ENCODE results near the gene TMEM80. TPM values are rescaled to one million over a fixed set of nuclear protein-coding genes. Genes with fewer than 3 reads are reported as not detected.
"Not testable (repeated sequence)": the region's sequence is repeated elsewhere in the genome, so short reads cannot be mapped to it uniquely, and the experiment has no call there.

The TMEM80 gene
- total and polyA plus RNA-seq, 5 experiments from 2014 or later = 22.2 to 49.2 (median 44.6) TPM

- DNase-seq = peak in 1 of 10 donors; percentile 55
- POLR2A ChIA-PET = interaction anchor here (0.9 kb wide), 1 partner anchor 70 kb away, joined by 4 read pairs; no protein-coding TSS in a partner anchor
- Mint-ChIP-seq H3K4me1 (peaks cover 9 to 24% (median 12%) of the 10 kb centered on the region in 4 donors), H3K27me3 (no peaks in the 10 kb centered on the region), H3K27ac (peak overlapping the region in 5 of 10 donors; percentile 33 to 80 (median 66)), H3K4me3 (no peak overlapping the region), H3K9me3 (no peaks in the 10 kb centered on the region), H3K36me3 (peaks cover 18 to 64% (median 54%) of the 10 kb centered on the region in 3 donors)
- no peak for ATAC-seq
Measured at GRCh38 chr11:686451-687243, 9.0 kb upstream of the TMEM80 start.

GRCh38 chr11:687751-688150 is 7.9 kb upstream of the TMEM80 start:
- H3K27ac Mint-ChIP-seq = peak overlapping the region in 4 of 10 donors; percentile 9 to 83 (median 49)
- H3K27me3 Mint-ChIP-seq = no peaks in the 10 kb centered on the region
- peaks cover 14 to 33% (median 23%) of the 10 kb centered on the region in 4 donors for H3K4me1 Mint-ChIP-seq
- peak in 1 of 10 donors; percentile 50 for DNase-seq
- H3K36me3 Mint-ChIP-seq = peaks cover 12 to 57% (median 44%) of the 10 kb centered on the region in 3 donors
- POLR2A ChIA-PET = no interaction called here
- H3K4me3 Mint-ChIP-seq = no peak overlapping the region
- no peak for ATAC-seq
- no peaks in the 10 kb centered on the region for H3K9me3 Mint-ChIP-seq

GRCh38 chr11:688681-689080 is 6.9 kb upstream of the TMEM80 start:
- POLR2A ChIA-PET = interaction anchor here (0.6 kb wide), 1 partner anchor 12 kb away, joined by 6 read pairs; no protein-coding TSS in a partner anchor
- no peaks in the 10 kb centered on the region for H3K27me3 Mint-ChIP-seq
- ATAC-seq (no peak), DNase-seq (peak in 1 of 10 donors; percentile 6)
- H3K36me3 Mint-ChIP-seq = peaks cover 3 to 48% (median 35%) of the 10 kb centered on the region in 3 donors
- no peak overlapping the region for H3K4me3 Mint-ChIP-seq
- H3K9me3 Mint-ChIP-seq = no peaks in the 10 kb centered on the region
- peaks cover 21 to 43% (median 32%) of the 10 kb centered on the region in 4 donors for H3K4me1 Mint-ChIP-seq
- peak overlapping the region in 1 of 10 donors; percentile 84 for H3K27ac Mint-ChIP-seq

- POLR2A ChIA-PET = no interaction called here
- Mint-ChIP-seq H3K36me3 (peaks cover 0 to 38% (median 27%) of the 10 kb centered on the region in 3 donors), H3K4me1 (peaks cover 21 to 45% (median 35%) of the 10 kb centered on the region in 4 donors), H3K9me3 (no peaks in the 10 kb centered on the region), H3K4me3 (no peak overlapping the region), H3K27ac (peak overlapping the region in 5 of 10 donors; percentile 19 to 89 (median 71)), H3K27me3 (no peaks in the 10 kb centered on the region)
- peak in 1 of 10 donors; percentile 37 for DNase-seq
- no peak for ATAC-seq
Measured at GRCh38 chr11:689625-690024, 6.0 kb upstream of the TMEM80 start.

GRCh38 chr11:690244-690643 is 5.4 kb upstream of the TMEM80 start:
- Mint-ChIP-seq H3K4me1 (peaks cover 21 to 45% (median 35%) of the 10 kb centered on the region in 4 donors), H3K36me3 (peaks cover 0 to 35% (median 25%) of the 10 kb centered on the region in 3 donors), H3K4me3 (peak overlapping the region in 2 of 10 donors; percentile 59 to 72), H3K27ac (peak overlapping the region in 8 of 10 donors; percentile 51 to 98 (median 91))
- not testable (repeated sequence) for ATAC-seq, H3K9me3 Mint-ChIP-seq, H3K27me3 Mint-ChIP-seq
- POLR2A ChIA-PET = interaction anchor here (0.6 to 8.7 kb wide), 4 partner anchors 9 to 172 kb away, joined by 3 to 109 read pairs (median 4); no protein-coding TSS in a partner anchor
- peak in 1 of 10 donors; percentile 22 for DNase-seq

GRCh38 chr11:690738-691633 is 4.6 kb upstream of the TMEM80 start:
- POLR2A ChIA-PET = interaction anchor here (0.6 to 8.7 kb wide), 10 partner anchors 10 to 179 kb away, joined by 3 to 109 read pairs (median 4); partner anchors contain the start of genes EPS8L2, HRAS and IRF7
- H3K27ac Mint-ChIP-seq = peak overlapping the region; percentile 48 to 99 (median 92)
- peaks cover 21 to 45% (median 35%) of the 10 kb centered on the region in 4 donors for H3K4me1 Mint-ChIP-seq
- DNase-seq (peak in 5 of 10 donors; percentile 32 to 57 (median 36)), ATAC-seq (no peak)
- H3K36me3 Mint-ChIP-seq = peaks cover 0 to 30% (median 25%) of the 10 kb centered on the region in 3 donors
- H3K9me3 Mint-ChIP-seq = no peaks in the 10 kb centered on the region
- no peaks in the 10 kb centered on the region for H3K27me3 Mint-ChIP-seq
- H3K4me3 Mint-ChIP-seq = peak overlapping the region in 8 of 10 donors; percentile 28 to 88 (median 84)

GRCh38 chr11:691710-692590 is 3.7 kb upstream of the TMEM80 start:
- POLR2A ChIA-PET = interaction anchor here (0.7 to 8.7 kb wide), 9 partner anchors 12 to 156 kb away, joined by 3 to 109 read pairs (median 4); partner anchors contain the start of genes EPS8L2, HRAS and IRF7
- H3K4me3 Mint-ChIP-seq = peak overlapping the region; percentile 40 to 88 (median 80)
- H3K27me3 Mint-ChIP-seq = no peaks in the 10 kb centered on the region
- no peaks in the 10 kb centered on the region for H3K9me3 Mint-ChIP-seq
- ATAC-seq (no peak), DNase-seq (peak in 1 of 10 donors; percentile 15)
- peaks cover 0 to 20% (median 19%) of the 10 kb centered on the region in 3 donors for H3K36me3 Mint-ChIP-seq
- peak overlapping the region; percentile 51 to 99 (median 96) for H3K27ac Mint-ChIP-seq
- peaks cover 21 to 53% (median 38%) of the 10 kb centered on the region in 4 donors for H3K4me1 Mint-ChIP-seq

- Mint-ChIP-seq H3K4me3 (peak overlapping the region; percentile 69 to 88 (median 83)), H3K27ac (peak overlapping the region; percentile 80 to 99 (median 96)), H3K27me3 (no peaks in the 10 kb centered on the region), H3K9me3 (no peaks in the 10 kb centered on the region), H3K36me3 (peaks cover 0 to 10% (median 9%) of the 10 kb centered on the region in 3 donors), H3K4me1 (peaks cover 27 to 63% (median 46%) of the 10 kb centered on the region in 4 donors)
- POLR2A ChIA-PET = interaction anchor here (0.7 to 8.7 kb wide), 6 partner anchors 13 to 192 kb away, joined by 3 to 109 read pairs (median 4); partner anchors contain the start of gene IRF7
- DNase-seq = peak in 9 of 10 donors; percentile 59 to 89 (median 78)
- ATAC-seq = peak; percentile 10 to 45
Measured at GRCh38 chr11:692824-693414, 2.7 kb upstream of the TMEM80 start.

- H3K4me1 Mint-ChIP-seq = peaks cover 31 to 66% (median 51%) of the 10 kb centered on the region in 4 donors
- DNase-seq (no peak), ATAC-seq (no peak)
- H3K27me3 Mint-ChIP-seq = no peaks in the 10 kb centered on the region
- H3K27ac Mint-ChIP-seq = peak overlapping the region; percentile 80 to 99 (median 96)
- peak overlapping the region; percentile 69 to 88 (median 83) for H3K4me3 Mint-ChIP-seq
- no peaks in the 10 kb centered on the region for H3K9me3 Mint-ChIP-seq
- peaks cover 0 to 9% (median 5%) of the 10 kb centered on the region in 3 donors for H3K36me3 Mint-ChIP-seq
- POLR2A ChIA-PET = interaction anchor here (0.7 to 8.7 kb wide), 4 partner anchors 30 to 192 kb away, joined by 3 to 109 read pairs (median 4); partner anchors contain the start of gene IRF7
Measured at GRCh38 chr11:693415-693831, 2.2 kb upstream of the TMEM80 start.

- H3K4me1 Mint-ChIP-seq = peaks cover 32 to 70% (median 54%) of the 10 kb centered on the region in 4 donors
Measured at GRCh38 chr11:693887-694562, 1.6 kb upstream of the TMEM80 start.

More at GRCh38 chr11:693887-694562, 1.6 kb upstream of the TMEM80 start:
- Mint-ChIP-seq H3K27ac (peak overlapping the region; percentile 37 to 99 (median 96)), H3K4me3 (peak overlapping the region; percentile 69 to 88 (median 83)), H3K9me3 (no peaks in the 10 kb centered on the region), H3K27me3 (no peaks in the 10 kb centered on the region), H3K36me3 (peaks cover 0 to 7% (median 2%) of the 10 kb centered on the region in 3 donors)
- no peak for DNase-seq
- POLR2A ChIA-PET = interaction anchor here (0.7 to 8.7 kb wide), 9 partner anchors 30 to 193 kb away, joined by 3 to 109 read pairs (median 4); partner anchors contain the start of genes IRF7 and PHRF1
- ATAC-seq = no peak

All from naive thymus-derived CD8-positive, alpha-beta T cell (primary cell).